ENCODE results near the gene PLAC8L1.
"Not testable (repeated sequence)": the region's sequence is repeated elsewhere in the genome, so short reads cannot be mapped to it uniquely, and the experiment has no call there.

The PLAC8L1 gene, protein sequence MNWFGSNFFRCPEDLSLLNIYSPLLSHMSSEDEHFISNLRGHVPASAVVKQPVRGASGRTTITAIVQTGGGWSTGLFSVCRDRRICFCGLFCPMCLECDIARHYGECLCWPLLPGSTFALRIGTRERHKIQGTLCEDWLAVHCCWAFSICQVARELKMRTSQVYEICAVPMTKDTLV

DNA sequence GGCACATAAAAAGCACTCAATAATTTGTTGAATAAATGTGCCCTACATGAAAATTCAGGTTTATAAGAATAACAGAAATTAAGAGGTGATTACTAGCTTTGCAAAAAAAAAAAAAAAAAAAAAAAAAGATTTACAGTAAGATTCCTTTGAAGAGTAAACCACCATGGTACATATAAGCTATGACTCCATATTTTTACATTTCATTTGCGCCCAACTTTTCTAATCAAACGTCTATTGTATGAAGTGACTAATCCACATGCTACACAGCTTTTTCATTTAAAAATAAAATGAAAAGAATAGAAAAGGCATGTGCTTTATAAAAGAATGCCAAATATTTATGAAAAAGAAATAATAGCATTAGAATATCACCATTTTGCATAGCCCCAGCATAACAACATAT, at the start of gene PLAC8L1:
Gene PLAC8L1 (minus strand): TSS at position 101 of the 400 bp plus-strand sequence. CDS start 1,266 bp downstream, outside the sequence.
- in situ Hi-C loops (cut with MboI; ENCODE audit: low sequenced_read_pairs): no loop called here

DNA sequence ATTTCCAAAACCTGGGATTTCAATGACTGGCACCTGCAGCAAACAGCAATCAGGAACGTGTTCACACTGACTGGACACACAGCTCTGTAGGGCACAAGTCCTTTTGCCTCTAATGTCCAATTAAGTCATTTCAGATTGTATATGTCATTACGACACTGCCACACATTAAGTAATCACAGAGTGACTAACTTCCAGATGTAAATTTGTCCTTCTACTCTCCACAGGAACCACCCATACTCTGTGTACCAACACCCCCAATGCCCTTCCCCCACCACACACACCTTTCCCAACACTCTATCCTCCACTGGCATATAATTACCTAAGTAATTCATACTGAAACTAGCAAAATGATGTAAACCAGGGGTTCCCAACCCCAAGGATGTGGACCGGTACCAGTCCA, 46.6 kb upstream of the PLAC8L1 start:
- in situ Hi-C loops (cut with MboI; ENCODE audit: low sequenced_read_pairs): no loop called here

DNA sequence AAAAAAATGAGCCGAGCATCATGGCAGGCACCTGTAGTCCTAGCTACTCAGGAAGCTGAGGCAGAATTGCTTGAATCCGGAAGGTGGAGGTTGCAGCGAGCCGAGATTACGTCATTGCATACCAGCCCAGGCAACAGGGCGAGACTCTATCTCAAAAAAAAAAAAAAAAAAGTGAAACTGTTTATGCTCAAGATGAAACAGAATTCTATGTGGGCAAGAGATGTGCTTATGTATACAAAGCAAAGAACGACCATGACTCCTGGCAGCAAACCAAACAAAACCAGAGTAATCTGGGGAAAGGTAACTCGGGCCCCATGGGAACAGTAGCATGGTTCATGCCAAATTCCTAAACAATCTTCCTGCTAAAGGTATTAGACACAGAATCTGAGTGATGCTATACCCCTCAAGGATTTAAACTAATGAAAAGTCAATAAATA, 32.6 kb upstream of the PLAC8L1 start:
- in situ Hi-C loops (cut with MboI; ENCODE audit: low sequenced_read_pairs): no loop called here

DNA sequence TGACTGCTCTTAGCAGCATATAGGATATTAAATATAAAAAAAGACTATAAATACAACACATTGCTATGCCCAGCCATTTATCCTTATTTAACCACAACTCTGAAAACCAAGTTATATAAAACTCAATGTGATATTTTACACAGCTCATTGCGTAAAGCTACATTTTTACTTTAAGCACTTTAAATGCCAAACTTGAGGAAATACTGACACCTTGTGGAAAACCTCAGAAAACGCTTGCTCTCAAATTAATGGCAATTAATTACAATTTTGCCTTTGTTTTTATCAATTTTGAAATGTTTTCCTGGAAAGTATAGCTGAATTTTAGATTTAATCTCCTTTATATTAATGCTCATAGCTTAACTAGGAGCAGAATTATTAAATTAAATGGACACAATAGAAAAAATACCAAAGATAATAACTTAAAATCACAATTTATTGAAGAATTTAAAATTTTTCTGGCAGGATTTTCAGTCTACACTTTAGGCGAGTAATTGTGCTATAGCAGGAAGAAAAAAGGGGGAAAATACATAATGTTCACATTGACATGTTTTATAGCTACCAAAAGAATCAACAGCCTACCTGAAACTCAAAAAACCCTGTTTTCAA, 25.2 kb upstream of the PLAC8L1 start:
- in situ Hi-C loops (cut with MboI; ENCODE audit: low sequenced_read_pairs): no loop called here

DNA sequence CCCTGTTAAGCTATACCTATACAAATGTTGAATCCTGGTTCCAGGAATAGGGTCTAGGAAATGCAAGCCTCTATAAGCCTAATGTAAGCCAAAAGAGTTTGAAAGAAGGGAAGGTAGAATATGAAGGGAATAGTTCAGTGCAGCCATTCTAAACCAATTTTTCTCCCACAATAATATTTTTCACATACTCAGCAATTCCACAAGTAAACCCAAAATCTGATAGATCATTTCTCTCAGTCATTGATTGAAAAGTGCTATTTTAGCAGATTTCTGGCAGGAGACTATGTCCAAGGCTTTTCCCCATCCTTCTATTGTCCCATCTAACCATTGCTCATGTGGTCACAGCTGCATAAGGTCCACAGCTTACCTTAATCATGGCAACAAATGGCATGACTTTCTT, 20.7 kb upstream of the PLAC8L1 start:
- in situ Hi-C loops (cut with MboI; ENCODE audit: low sequenced_read_pairs): no loop called here

DNA sequence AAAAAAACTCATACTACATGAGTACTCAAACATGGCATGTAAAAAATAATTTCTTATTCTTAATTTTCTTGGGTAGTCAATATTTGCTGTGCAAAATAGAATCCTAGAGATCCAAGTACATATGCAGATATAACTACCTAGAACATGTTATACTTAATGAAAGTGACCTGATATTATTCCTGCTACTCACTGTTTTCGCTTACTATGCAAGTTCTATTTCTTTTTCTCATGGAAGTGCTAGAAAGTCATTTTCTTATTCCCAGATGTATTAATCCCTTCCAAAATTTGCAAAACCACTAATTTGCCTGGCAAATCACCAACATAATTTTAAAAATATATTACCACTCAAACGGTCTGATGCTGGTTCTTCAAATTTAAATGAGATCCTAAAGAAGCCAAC, 19.2 kb upstream of the PLAC8L1 start:
- in situ Hi-C loops (cut with MboI; ENCODE audit: low sequenced_read_pairs): no loop called here

DNA sequence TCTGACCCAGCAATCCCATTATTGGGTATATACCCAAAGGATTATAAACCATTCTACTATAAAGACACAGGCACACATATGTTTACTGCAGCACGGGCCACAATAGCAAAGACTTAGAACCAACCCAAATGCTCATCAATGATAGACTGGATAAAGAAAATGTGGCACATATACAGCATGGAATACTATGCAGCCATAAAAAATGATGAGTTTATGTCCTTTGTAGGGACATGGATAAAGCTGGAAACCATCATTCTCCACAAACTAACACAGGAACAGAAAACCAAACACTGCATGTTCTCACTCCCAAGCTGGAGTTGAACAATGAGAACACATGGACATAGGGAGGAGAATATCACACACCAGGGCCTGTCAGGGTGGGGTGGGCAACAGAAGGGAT, 16.1 kb upstream of the PLAC8L1 start:
- in situ Hi-C loops (cut with MboI; ENCODE audit: low sequenced_read_pairs): not testable (repeated sequence)

DNA sequence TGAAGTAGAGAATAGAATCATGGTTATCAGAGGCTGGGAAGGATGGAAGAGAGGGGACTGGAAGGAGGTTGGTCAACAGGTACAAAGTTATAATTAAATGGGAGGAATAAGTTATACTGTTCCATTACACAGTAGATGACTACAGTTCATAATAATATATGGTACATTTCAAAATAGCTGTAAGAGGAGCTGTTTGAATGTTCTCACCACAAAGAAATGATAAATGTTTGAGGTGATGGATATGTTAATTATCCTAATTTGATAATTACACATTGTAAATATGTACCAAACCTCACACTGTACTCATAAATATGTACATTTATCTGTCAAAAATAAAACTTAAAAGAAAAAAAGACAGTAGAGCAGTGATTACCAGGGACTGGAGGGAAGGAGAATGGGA, 12.9 kb upstream of the PLAC8L1 start:
- in situ Hi-C loops (cut with MboI; ENCODE audit: low sequenced_read_pairs): no loop called here

DNA sequence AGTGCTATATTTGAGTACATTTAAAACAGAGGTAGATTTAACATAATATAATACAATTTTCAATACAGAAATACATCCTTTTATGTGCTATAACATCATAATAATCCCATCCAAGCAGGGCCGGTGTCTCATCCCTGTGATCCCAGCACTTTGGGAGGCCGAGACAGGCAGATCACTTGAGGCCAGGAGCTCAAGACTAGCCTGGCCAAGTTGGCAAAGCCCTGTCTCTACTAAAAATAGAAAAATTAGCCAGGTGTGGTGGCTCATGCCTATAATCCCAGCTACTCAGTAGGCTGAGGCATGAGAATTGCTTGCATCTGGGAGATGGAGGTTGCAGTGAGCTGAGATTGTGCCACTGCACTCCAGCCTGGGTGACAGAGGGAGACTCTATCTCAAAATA, 11.8 kb upstream of the PLAC8L1 start:
- in situ Hi-C loops (cut with MboI; ENCODE audit: low sequenced_read_pairs): not testable (repeated sequence)

DNA sequence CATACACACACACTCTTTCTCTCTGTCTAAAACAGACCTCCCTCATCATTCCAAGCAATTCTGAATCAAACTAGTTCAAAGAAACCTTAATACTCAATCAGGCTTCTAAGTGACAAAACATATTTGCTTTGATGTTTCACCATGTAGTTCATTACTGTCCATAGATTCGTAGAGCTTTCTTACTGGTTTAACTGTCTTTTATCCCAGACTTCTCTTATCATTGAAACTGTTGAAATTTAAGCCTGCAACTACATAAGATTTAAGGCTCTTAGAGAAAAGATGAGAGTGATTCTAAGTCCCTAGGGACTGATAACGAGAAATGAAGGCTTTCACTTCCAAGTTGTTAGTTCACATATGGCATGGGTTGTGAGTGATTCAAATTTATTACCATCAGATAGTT, 11.0 kb upstream of the PLAC8L1 start:
- in situ Hi-C loops (cut with MboI; ENCODE audit: low sequenced_read_pairs): no loop called here

DNA sequence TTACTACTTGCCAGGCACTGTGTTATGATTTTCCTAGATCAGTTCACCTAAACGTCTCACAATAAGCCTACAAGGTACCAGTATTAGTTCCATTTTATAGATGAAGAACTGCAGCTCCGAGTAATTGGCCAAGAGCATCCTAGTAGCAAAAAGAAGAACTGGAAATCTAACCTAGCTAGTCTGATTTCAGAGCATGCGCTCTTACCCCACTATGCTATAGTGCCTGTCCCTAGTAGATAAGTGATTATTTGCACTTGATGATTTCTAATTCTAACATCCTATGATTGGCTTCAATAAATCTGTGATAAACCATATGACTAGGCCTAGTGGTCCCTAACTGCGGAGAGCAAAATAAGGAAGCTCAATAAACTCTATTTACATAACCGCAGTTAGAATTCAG, 7.1 kb upstream of the PLAC8L1 start:
- in situ Hi-C loops (cut with MboI; ENCODE audit: low sequenced_read_pairs): no loop called here

DNA sequence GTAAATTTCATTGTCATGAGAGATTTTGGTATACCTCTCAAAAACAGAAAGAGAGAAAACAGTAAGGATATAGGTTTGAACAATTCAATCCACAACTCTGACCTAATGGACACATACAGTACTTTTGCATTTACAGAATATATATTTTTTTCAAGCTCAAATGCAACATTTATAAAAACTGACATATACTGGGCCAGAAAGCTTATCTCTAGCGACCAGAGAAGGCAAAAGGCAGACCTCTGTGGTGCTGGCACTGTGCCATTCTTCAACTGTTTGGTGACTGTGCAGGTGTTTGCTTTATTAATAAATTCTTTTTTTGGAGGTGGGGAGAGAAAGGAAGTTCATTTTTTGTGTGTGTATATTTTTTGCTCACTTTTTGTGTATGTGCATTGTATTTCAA, 6.0 kb upstream of the PLAC8L1 start:
- in situ Hi-C loops (cut with MboI; ENCODE audit: low sequenced_read_pairs): no loop called here

DNA sequence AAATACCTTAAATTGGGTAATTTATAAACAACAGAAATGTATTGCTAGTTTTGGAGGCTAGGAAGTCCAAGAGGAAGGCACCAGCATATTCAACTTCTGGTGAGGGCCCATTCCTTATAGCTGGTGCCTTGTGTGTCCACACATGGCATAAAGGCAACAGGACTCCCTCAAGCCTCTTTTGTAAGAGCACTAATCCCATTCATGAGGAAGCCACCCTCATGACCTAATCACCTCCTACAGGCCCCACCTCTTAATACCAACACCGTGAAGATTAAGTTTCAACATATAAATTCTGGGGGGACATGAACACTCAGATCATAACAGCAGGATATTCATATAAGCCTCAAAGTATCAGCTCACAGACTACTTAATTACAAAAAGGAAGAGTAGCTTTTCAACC, 4.0 kb upstream of the PLAC8L1 start:
- in situ Hi-C loops (cut with MboI; ENCODE audit: low sequenced_read_pairs): no loop called here

DNA sequence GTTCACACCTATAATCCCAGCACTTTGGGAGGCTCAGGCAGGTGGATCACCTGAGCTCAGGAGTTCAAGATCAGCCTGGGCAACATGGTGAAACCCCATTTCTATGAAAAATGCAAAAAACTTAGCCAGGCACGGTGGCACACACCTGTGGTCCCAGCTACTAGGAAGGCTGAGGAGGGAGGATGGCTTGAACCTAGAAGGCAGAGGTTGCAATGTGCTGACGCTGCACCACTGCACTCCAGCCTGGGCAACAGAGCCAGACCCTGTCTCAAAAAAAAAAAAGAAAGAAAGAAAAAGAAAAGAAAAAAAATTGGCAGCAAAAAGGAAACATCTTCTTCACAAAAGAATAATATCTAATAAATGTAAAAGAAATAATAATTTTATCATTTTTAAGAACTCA, 3.5 kb upstream of the PLAC8L1 start:
- in situ Hi-C loops (cut with MboI; ENCODE audit: low sequenced_read_pairs): not testable (repeated sequence)

DNA sequence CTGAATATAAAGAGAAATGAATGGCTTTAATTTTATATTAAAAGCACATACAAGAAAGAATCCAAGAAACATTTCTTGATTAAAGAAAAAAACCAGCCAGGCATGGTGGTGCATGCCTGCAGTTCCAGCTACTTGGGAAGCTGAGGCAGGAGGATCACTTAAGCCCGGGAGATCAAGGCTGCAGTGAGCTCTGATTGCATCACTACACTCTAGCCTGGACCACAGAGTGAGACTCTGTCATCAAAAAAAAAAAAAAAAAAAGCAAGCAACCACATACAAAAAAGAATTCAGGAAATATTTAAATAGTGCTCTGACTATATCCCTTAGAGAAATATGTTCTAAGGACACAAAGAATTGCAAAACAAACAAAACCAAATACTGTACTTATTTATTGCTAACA, 2.5 kb upstream of the PLAC8L1 start:
- in situ Hi-C loops (cut with MboI; ENCODE audit: low sequenced_read_pairs): no loop called here

DNA sequence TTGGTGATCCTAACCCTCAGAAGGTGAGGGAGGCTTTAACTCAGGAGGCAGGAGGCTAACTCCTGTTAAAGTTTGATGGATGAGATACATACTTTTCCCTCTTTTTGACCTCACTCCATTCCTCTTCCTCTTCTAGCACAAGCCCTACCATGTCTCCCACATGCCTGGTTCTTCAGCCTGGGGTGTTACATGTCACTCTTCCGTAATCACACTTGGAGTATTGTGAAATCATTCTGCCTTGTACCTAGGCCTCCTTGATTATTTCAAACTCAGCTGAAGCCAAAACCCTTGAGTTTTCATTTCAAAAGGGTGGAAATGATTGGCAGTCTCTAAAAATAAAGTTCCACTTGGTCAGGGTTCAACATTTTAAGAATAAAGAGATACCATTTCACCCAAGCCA, 1.8 kb downstream of the PLAC8L1 start:
- in situ Hi-C loops (cut with MboI; ENCODE audit: low sequenced_read_pairs): no loop called here

DNA sequence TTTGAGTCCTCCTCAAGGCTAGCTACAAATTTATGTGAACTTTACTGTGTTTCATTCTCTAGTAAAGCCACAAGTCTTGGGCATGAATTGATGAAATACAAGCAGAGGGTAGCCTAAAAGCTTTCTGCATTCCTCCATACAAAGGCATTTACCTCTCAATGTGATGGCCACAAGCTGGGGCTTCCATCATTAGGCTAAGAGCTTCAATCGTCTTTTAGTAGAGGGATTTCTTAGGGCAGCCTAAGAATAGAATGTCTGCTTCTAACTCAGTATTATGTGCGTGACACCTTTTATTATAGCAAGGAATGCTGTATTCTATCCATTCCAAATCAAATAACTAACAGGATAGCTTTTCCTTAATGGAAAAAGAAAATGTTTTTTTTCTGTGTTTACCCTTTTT, 3.7 kb downstream of the PLAC8L1 start:
- in situ Hi-C loops (cut with MboI; ENCODE audit: low sequenced_read_pairs): no loop called here

DNA sequence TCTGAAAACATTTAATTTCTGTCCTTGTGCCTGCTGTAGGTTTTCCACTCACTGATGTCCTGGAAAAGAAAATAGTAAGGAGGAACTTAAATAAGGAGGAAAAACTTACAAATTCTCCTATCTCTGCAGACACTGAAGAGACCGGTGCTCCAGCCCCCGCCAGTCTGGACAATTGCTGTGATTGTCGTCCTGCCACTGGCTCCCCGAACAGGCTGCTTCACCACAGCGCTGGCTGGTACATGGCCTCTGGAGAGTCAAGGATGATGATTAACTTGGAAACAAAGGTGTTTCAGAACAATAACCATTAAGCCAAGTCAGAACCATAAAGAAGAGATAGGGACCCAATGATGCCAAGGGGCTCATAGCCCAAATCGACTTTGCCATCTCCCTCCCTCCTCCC, 7.3 kb downstream of the PLAC8L1 start:
- in situ Hi-C loops (cut with MboI; ENCODE audit: low sequenced_read_pairs): no loop called here

DNA sequence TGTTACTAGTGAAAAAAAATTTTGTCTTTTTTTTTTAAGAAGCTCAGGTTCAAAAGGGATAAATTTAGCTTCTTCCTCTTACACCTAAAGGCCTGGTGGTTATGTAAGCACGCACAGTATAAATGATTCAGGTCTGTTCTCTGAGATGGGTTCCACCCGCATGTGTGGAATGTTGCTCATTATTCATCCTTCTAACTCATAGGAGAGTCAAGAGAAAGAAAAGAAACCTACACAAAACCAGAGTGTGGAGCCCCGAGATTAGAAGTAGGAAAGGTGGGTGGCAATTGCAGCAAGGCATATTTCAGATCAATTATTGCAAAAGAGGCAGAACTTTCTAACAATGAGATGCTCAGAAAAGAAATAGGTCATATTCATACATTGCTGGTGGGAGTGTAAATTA, 13.5 kb downstream of the PLAC8L1 start:
- in situ Hi-C loops (cut with MboI; ENCODE audit: low sequenced_read_pairs): no loop called here

DNA sequence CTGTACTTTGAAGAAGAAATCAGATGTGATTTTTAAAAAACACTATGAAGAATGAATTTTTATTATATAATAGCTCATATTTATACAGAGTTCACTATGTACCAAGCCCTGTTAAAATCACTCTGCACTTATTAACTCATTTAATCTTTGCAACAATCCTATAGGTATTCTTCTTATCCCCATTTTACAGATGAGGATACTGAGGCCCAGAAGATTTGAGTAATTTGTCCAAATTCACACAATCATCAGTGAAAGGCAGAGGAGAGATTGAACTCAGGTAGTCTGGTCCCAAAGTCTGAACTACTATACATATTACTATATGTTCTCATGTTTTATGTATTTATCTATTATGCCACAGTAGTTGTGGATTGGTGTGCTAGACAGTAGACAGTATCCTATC, 16.1 kb downstream of the PLAC8L1 start:
- in situ Hi-C loops (cut with MboI; ENCODE audit: low sequenced_read_pairs): no loop called here

DNA sequence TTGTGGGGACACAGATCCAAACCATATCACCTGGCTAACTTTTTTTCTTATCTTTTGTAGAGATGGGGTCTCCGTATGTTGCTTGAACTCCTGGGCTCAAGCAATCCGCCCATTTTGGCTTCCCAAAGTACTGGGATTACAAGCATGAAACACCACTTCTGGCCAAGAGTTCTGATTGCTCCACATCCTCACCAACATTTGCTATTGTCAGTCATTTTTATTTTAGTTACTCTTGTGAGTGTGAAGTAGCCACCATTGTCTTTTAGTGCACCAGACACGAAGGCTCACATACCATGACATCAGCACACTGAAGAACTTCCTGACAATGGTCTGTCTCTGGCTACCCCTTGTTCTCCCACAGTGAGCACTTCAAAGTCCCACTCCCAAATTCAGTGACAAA, 17.3 kb downstream of the PLAC8L1 start:
- in situ Hi-C loops (cut with MboI; ENCODE audit: low sequenced_read_pairs): no loop called here

DNA sequence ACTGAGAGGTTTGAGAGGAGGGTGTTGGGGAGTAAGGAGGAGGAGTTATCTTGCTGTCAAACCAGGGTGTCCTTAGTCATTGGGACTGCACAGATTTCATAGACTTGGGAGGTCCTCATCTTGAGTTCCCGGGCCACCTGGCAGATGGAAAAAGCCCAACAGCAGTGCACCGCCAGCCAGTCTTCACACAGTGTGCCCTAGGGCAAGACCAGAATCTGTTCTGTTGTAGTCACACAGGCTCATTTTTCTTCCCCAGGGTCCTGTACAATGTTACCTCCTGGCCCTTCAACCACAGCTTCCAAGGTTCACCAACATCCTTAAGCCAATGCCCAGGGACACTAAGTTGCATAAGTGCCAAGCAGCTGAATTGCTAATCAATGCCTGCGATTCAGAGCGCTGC, 21.0 kb downstream of the PLAC8L1 start:
- in situ Hi-C loops (cut with MboI; ENCODE audit: low sequenced_read_pairs): no loop called here

DNA sequence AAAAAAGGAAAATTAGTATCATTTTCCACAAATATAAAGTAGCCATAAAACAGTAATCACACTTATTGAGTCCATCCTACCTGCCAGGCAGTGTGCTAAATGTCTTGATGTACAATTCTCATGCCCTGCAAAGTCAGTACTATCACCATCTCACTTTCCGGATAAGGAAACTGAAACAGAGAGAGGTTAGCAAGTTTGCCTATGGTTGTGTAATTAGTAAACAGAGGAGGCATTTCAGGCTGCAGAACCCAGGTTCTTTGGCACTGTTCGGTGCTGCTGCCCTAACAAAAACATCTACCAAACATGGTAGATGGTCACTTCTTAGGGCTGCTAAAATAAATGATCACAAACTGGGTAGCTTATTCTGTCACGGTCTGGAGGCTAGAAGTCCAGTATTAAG, 22.6 kb downstream of the PLAC8L1 start:
- in situ Hi-C loops (cut with MboI; ENCODE audit: low sequenced_read_pairs): no loop called here

Measured in hTERT RPE-1 (cell line).